ENCODE results near the gene HSPA13. TPM values are rescaled to one million over a fixed set of nuclear protein-coding genes. Genes with fewer than 3 reads are reported as not detected.

The HSPA13 gene
- total RNA-seq, 4 donors from 2014 or later, result 14.1 to 23.8 (median 18.4) TPM

- H3K27ac ChIP-seq, result peak overlapping the region; percentile 88 to 94 (median 90)
- H3K4me3 ChIP-seq, result peak overlapping the region; percentile 77 to 92
- WGBS, 2 donors (ENCODE audit: low coverage in 1 of 2), result 8 to 9% methylated on average over 7 to 12 of the region's 21 CpGs
- H3K9me3 ChIP-seq, result no peaks in the 10 kb centered on the region
- TF ChIP-seq POLR2AphosphoS5 (IDR thresholded peaks at IDR 0.05) (no peak), POLR2A (IDR thresholded peaks at IDR 0.05) (peak in 1 of 2 donors; percentile 14), EP300 (IDR thresholded peaks at IDR 0.05) (no peak), CTCF (IDR thresholded peaks at IDR 0.05) (no peak)
- peaks cover 0 to 38% (median 3%) of the 10 kb centered on the region in 3 donors for H3K4me1 ChIP-seq
- no peaks in the 10 kb centered on the region for H3K27me3 ChIP-seq
- peak; percentile 63 for ATAC-seq
- no peaks in the 10 kb centered on the region for H3K36me3 ChIP-seq
Observed at GRCh38 chr21:14383596-14384180, 742 bp upstream of the HSPA13 start.

- no peaks in the 10 kb centered on the region for H3K27me3 ChIP-seq
Observed at GRCh38 chr21:14382486-14382834, 486 bp downstream of the HSPA13 start.

GRCh38 chr21:14376854-14377253 is 6.1 kb downstream of the HSPA13 start:
- Histone ChIP-seq H3K36me3 (peaks cover 0 to 61% of the 10 kb centered on the region in 2 donors), H3K27me3 (no peaks in the 10 kb centered on the region), H3K27ac (no peak overlapping the region), H3K4me1 (peaks cover 0 to 23% (median 3%) of the 10 kb centered on the region in 3 donors), H3K4me3 (no peak overlapping the region), H3K9me3 (no peaks in the 10 kb centered on the region)
- ATAC-seq, result no peak
- WGBS, 2 donors (ENCODE audit: low coverage in 1 of 2), result 95 to 100% methylated on average over 2 of the region's 2 CpGs
- no peak for TF ChIP-seq EP300 (IDR thresholded peaks at IDR 0.05)
- no peak for TF ChIP-seq CTCF (IDR thresholded peaks at IDR 0.05)
- TF ChIP-seq POLR2AphosphoS5 (IDR thresholded peaks at IDR 0.05), result no peak
- no peak for TF ChIP-seq POLR2A (IDR thresholded peaks at IDR 0.05)

More at GRCh38 chr21:14382486-14382834, 486 bp downstream of the HSPA13 start:
- Histone ChIP-seq H3K36me3 (peaks cover 0 to 10% of the 10 kb centered on the region in 2 donors), H3K4me1 (peaks cover 0 to 38% (median 3%) of the 10 kb centered on the region in 3 donors), H3K9me3 (no peaks in the 10 kb centered on the region), H3K4me3 (peak overlapping the region; percentile 77 to 85), H3K27ac (peak overlapping the region; percentile 71 to 93 (median 89))
- TF ChIP-seq POLR2A (IDR thresholded peaks at IDR 0.05), result no peak
- no peak for TF ChIP-seq EP300 (IDR thresholded peaks at IDR 0.05)
- TF ChIP-seq POLR2AphosphoS5 (IDR thresholded peaks at IDR 0.05), result no peak
- TF ChIP-seq CTCF (IDR thresholded peaks at IDR 0.05), result no peak
- no peak for ATAC-seq
- 0% methylated on average over 4 to 6 of the region's 9 CpGs for WGBS, 2 donors (ENCODE audit: low coverage in 1 of 2)

- ATAC-seq, result no peak
- Histone ChIP-seq H3K9me3 (no peaks in the 10 kb centered on the region), H3K27me3 (no peaks in the 10 kb centered on the region), H3K27ac (no peak overlapping the region), H3K4me1 (no peaks in the 10 kb centered on the region), H3K36me3 (no peaks in the 10 kb centered on the region), H3K4me3 (no peak overlapping the region)
- WGBS, 2 donors (ENCODE audit: low coverage in 1 of 2), result 79 to 92% methylated on average over 3 of the region's 3 CpGs
- no peak for TF ChIP-seq EP300 (IDR thresholded peaks at IDR 0.05)
- no peak for TF ChIP-seq POLR2A (IDR thresholded peaks at IDR 0.05)
Observed at GRCh38 chr21:14366998-14367397, 15.9 kb downstream of the HSPA13 start.

- 36 to 63% methylated on average over 3 of the region's 3 CpGs for WGBS, 2 donors (ENCODE audit: low coverage in 1 of 2)
- no peak overlapping the region for H3K4me3 ChIP-seq
- no peak for TF ChIP-seq POLR2A (IDR thresholded peaks at IDR 0.05)
- no peak for TF ChIP-seq POLR2AphosphoS5 (IDR thresholded peaks at IDR 0.05)
- no peak for TF ChIP-seq EP300 (IDR thresholded peaks at IDR 0.05)
- TF ChIP-seq CTCF (IDR thresholded peaks at IDR 0.05), result no peak
- H3K4me1 ChIP-seq, result no peaks in the 10 kb centered on the region
- no peak overlapping the region for H3K27ac ChIP-seq
- H3K27me3 ChIP-seq, result no peaks in the 10 kb centered on the region
- ATAC-seq, result no peak
- no peaks in the 10 kb centered on the region for H3K9me3 ChIP-seq
- no peaks in the 10 kb centered on the region for H3K36me3 ChIP-seq
Observed at GRCh38 chr21:14361958-14362357, 21.0 kb downstream of the HSPA13 start.
